ENCODE results near the gene SH3GL3. TPM values are rescaled to one million over a fixed set of nuclear protein-coding genes. Genes with fewer than 3 reads are reported as not detected.
A peak's percentile ranks its signal among the peaks of the same experiment; 100 is the strongest.

SH3GL3 gene
- total and polyA plus RNA-seq, 2 of the 8 experiments (the other 6 are each of a cell fraction or from before 2014, with no cell fraction given): 14.1 to 19.1 TPM

DNA sequence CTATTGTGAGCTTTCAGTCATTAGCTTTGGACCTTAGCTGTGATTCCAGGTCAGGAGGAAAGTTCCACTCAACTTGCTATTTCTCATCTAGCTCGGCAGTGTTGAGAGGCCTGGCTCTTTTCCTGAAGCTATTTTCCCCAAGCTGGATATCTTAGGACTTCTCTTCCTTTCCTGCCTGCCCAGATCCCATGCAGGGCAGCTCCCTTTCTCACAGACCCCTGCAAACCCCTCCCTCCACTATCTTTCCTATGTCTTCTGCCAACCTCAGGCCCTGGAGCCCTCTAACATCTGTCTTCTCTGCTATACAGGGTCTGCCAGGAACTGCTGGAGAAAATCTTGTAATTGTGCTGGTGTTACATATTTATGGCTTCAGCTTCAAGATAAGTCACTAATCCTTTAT is 49.6 kb downstream of the SH3GL3 start:
- H4K8ac ChIP-seq (ENCODE audit: extremely low read depth, insufficient read depth, low read length): no peak overlapping the region
- no peak overlapping the region for H3K4me3 ChIP-seq (ENCODE audit: extremely low read depth in 1 of 4, insufficient read depth in 2 of 4, low read depth in 3 of 4, low read length in 4 of 4)
- no peak overlapping the region for H2AFZ ChIP-seq (ENCODE audit: low read length)
- H3K27me3 ChIP-seq (replicated peaks in 1 of 4; ENCODE audit: control insufficient read depth in 3 of 4, extremely low read depth in 1 of 4, insufficient read depth in 3 of 4, low read length in 3 of 4): no peaks in the 10 kb centered on the region
- peaks cover 3 to 13% (median 9%) of the 10 kb centered on the region in 4 experiments; a peak in 6 of 7 replicates for H3K4me1 ChIP-seq (replicated peaks in 1 of 4; ENCODE audit: control insufficient read depth in 3 of 4, insufficient read depth in 4 of 4, low read length in 3 of 4)
- H2BK5ac ChIP-seq (ENCODE audit: low read depth, low read length): no peak overlapping the region
- no peak overlapping the region for H3K14ac ChIP-seq (ENCODE audit: insufficient read length)
- FAIRE-seq: no peak
- H3K79me2 ChIP-seq (ENCODE audit: control insufficient read depth in 1 of 2, insufficient read depth in 2 of 2, low read length in 2 of 2): no peaks in the 10 kb centered on the region; a peak in 1 of 4 replicates
- peaks cover 0 to 8% of the 10 kb centered on the region in 2 experiments; a peak in 2 of 4 replicates for H3K9me3 ChIP-seq (ENCODE audit: insufficient read depth in 2 of 2, low read depth in 1 of 2, low read length in 1 of 2)
- CTCF ChIA-PET (ENCODE audit: partially characterized antibody): interaction anchor here (1.7 kb wide), 1 partner anchor 75 kb away, joined by 4 read pairs; no protein-coding TSS in a partner anchor
- WGBS, 2 experiments (ENCODE audit: extremely low coverage in 1 of 2, insufficient coverage in 1 of 2, insufficient read length in 1 of 2, insufficient replicate concordance in 2 of 2, low coverage in 1 of 2, low lambda C conversion rate in 2 of 2, missing lambda C conversion rate in 1 of 2): 93% methylated on average over 1 of the region's 1 CpG; no CpG with 5 or more reads in 1 of the 2 experiments
- H3K23me2 ChIP-seq (ENCODE audit: low read depth, low read length): no peaks in the 10 kb centered on the region
- no peak overlapping the region for H3K4ac ChIP-seq (replicated peaks; ENCODE audit: insufficient read length, low read depth, low read length)
- TF ChIP-seq TAF1 (IDR thresholded peaks at IDR 0.05; ENCODE audit: low read depth, low read length) (no peak), SP1 (IDR thresholded peaks at IDR 0.05; ENCODE audit: low read depth, low read length) (no peak), SIRT6 (IDR thresholded peaks at IDR 0.05; ENCODE audit: low read length) (no peak), GABPA (IDR thresholded peaks at IDR 0.05; ENCODE audit: borderline replicate concordance, insufficient read depth, low read length) (no peak), EP300 (IDR thresholded peaks at IDR 0.05; ENCODE audit: borderline replicate concordance in 1 of 2, low read depth in 2 of 2, low read length in 2 of 2) (no peak), BCL11A (IDR thresholded peaks at IDR 0.05; ENCODE audit: low read depth in 2 of 2, low read length in 2 of 2) (no peak), CEBPB (IDR thresholded peaks at IDR 0.05; ENCODE audit: low read depth, low read length) (no peak)
- no peaks in the 10 kb centered on the region for H4K20me1 ChIP-seq (replicated peaks in 1 of 2; ENCODE audit: control insufficient read depth in 1 of 2, insufficient read depth in 2 of 2, low read length in 2 of 2)
- POLR2A ChIA-PET (ENCODE audit: partially characterized antibody): interaction anchor here (1.2 kb wide), 1 partner anchor 50 kb away, joined by 3 read pairs; the partner anchor contains the start of gene SH3GL3
- no peaks in the 10 kb centered on the region for H3K79me1 ChIP-seq (ENCODE audit: low read depth, low read length)
- H3K36me3 ChIP-seq (ENCODE audit: control insufficient read depth in 2 of 4, insufficient read depth in 4 of 4, low read length in 3 of 4): no peaks in the 10 kb centered on the region
- H2BK120ac ChIP-seq (replicated peaks; ENCODE audit: low read depth, low read length): no peak overlapping the region
- DNase-seq (ENCODE audit: low read depth in 1 of 2, low spot score in 2 of 2): no peak
- no peak overlapping the region for H4K91ac ChIP-seq (replicated peaks; ENCODE audit: insufficient read length, low read length)
- no peak overlapping the region; the same call in 1 of the 2 replicates for H3K27ac ChIP-seq (ENCODE audit: low read depth, low read length)
- H3K18ac ChIP-seq (ENCODE audit: extremely low read depth, low read length): no peak overlapping the region
- peak overlapping the region; percentile 14; the same call in 1 of the 2 replicates for H2AK5ac ChIP-seq (ENCODE audit: low read depth, low read length)
- no peak overlapping the region for H4K5ac ChIP-seq (ENCODE audit: insufficient read length, low read depth, low read length)
- H3K9ac ChIP-seq (replicated peaks in 1 of 4; ENCODE audit: extremely low read depth in 1 of 4, low read depth in 3 of 4, low read length in 3 of 4): no peak overlapping the region
- no peak overlapping the region for H2BK20ac ChIP-seq (ENCODE audit: low read length)
- no peak overlapping the region for H2BK12ac ChIP-seq (ENCODE audit: low read depth, low read length)
- H3K56ac ChIP-seq (replicated peaks; ENCODE audit: insufficient read length, low read depth, low read length): no peak overlapping the region
- H2BK15ac ChIP-seq (ENCODE audit: low read length): 0 out of 2 replicates have a peak overlapping the region, but pooled peaks have one; percentile 2
- H3K23ac ChIP-seq (ENCODE audit: insufficient read length): no peak overlapping the region
- no peak overlapping the region for H3K4me2 ChIP-seq (ENCODE audit: insufficient read depth in 1 of 2, low read depth in 2 of 2, low read length in 2 of 2)

All from H1 (cell line).